OCI-LY7 (cell line): ENCODE measurements around the gene MOK.

ENCODE experiments used
- CTCF ChIP-seq: fragments of 200-600 bp; sonication (generic); conservative IDR thresholded peaks from 2 replicates; pipeline ENCODE4 v1.5.1; 2014; ENCODE audit warnings: mild to moderate bottlenecking, antibody characterized with exemption, low read length, moderate library complexity, mixed read lengths
- EZH2phosphoT487 ChIP-seq: fragments of 200-600 bp; sonication (generic); IDR thresholded peaks from 2 replicates; pipeline ENCODE4 v1.6.1; 2018; ENCODE audit warnings: low read depth, borderline replicate concordance, mild to moderate bottlenecking, mixed run types, antibody characterized with exemption, low read length, moderate library complexity, mixed read lengths

GRCh38 chr14:102352213-102352612 lies 47.2 kb upstream of the MOK start:
- no peak for TF ChIP-seq CTCF
- no peak for TF ChIP-seq EZH2phosphoT487
